Mesothelial cell of epicardium (in vitro differentiated cells): ENCODE measurements around the gene DAPK3. TPM values are rescaled to one million over a fixed set of nuclear protein-coding genes. Genes with fewer than 3 reads are reported as not detected.
"Not testable (repeated sequence)": the region's sequence is repeated elsewhere in the genome, so short reads cannot be mapped to it uniquely, and the experiment has no call there.

Source experiments
- DNase-seq, 2 experiments: peaks; one replicate each; pipeline ENCODE4 v3.0.0; 2021; ENCODE audit warnings: low spot score in 2 of 2; ENCODE audit not compliant: unreplicated experiment in 2 of 2
- H3K27ac Mint-ChIP-seq: 2 replicates; pipeline ENCODE4 v1.8.0; 2021; ENCODE audit warnings: mixed read lengths
- H3K27me3 Mint-ChIP-seq: 2 replicates; pipeline ENCODE4 v1.8.0; 2021; ENCODE audit warnings: low read depth, mixed read lengths
- H3K36me3 Mint-ChIP-seq: 2 replicates; pipeline ENCODE4 v1.8.0; 2021; ENCODE audit warnings: mixed read lengths
- H3K4me1 Mint-ChIP-seq: 2 replicates; pipeline ENCODE4 v1.8.0; 2021; ENCODE audit warnings: mixed read lengths
- H3K4me3 Mint-ChIP-seq: 2 replicates; pipeline ENCODE4 v1.8.0; 2021; ENCODE audit warnings: mild to moderate bottlenecking, moderate library complexity, mixed read lengths
- H3K9me3 Mint-ChIP-seq: 2 replicates; pipeline ENCODE4 v1.8.0; 2021; ENCODE audit warnings: mixed read lengths
- CTCF ChIP-seq: fragments of 200-600 bp; sonication (generic); IDR thresholded peaks from one replicate; pipeline ENCODE4 v1.5.0; 2021; ENCODE audit warnings: antibody characterized with exemption; ENCODE audit not compliant: unreplicated experiment
- total RNA-seq: library from RNA; stranded (reverse); gene quantifications from 3 replicates; pipeline ENCODE4 v1.2.1, GENCODE V29; 2021

DAPK3 gene
- total RNA-seq, 1 donor from 2014 or later = 135 TPM

GRCh38 chr19:3968556-3969434 lies 2.1 kb downstream of the DAPK3 start:
- TF ChIP-seq CTCF = no peak
- DNase-seq = peak; percentile 82 to 85
- H3K9me3 Mint-ChIP-seq = no peaks in the 10 kb centered on the region
- peaks cover 8% of the 10 kb centered on the region for H3K36me3 Mint-ChIP-seq
- peak overlapping the region; percentile 99 for H3K27ac Mint-ChIP-seq
- peaks cover 27% of the 10 kb centered on the region for H3K4me1 Mint-ChIP-seq
- no peaks in the 10 kb centered on the region for H3K27me3 Mint-ChIP-seq
- peak overlapping the region; percentile 93 for H3K4me3 Mint-ChIP-seq

GRCh38 chr19:3967983-3968382 lies 2.9 kb downstream of the DAPK3 start:
- H3K4me3 Mint-ChIP-seq = peak overlapping the region; percentile 93
- peak overlapping the region; percentile 99 for H3K27ac Mint-ChIP-seq
- not testable (repeated sequence) for DNase-seq, H3K9me3 Mint-ChIP-seq, H3K27me3 Mint-ChIP-seq
- H3K36me3 Mint-ChIP-seq = peaks cover 12% of the 10 kb centered on the region
- H3K4me1 Mint-ChIP-seq = peaks cover 27% of the 10 kb centered on the region

GRCh38 chr19:3966051-3967017 lies 4.6 kb downstream of the DAPK3 start:
- no peaks in the 10 kb centered on the region for H3K9me3 Mint-ChIP-seq
- peaks cover 17% of the 10 kb centered on the region for H3K36me3 Mint-ChIP-seq
- no peak for TF ChIP-seq CTCF
- H3K27ac Mint-ChIP-seq = peak overlapping the region; percentile 99
- H3K4me1 Mint-ChIP-seq = peaks cover 26% of the 10 kb centered on the region
- no peaks in the 10 kb centered on the region for H3K27me3 Mint-ChIP-seq
- DNase-seq = no peak
- H3K4me3 Mint-ChIP-seq = no peak overlapping the region

- no peaks in the 10 kb centered on the region for H3K9me3 Mint-ChIP-seq
- no peak for TF ChIP-seq CTCF
- H3K4me1 Mint-ChIP-seq = peaks cover 18% of the 10 kb centered on the region
- no peaks in the 10 kb centered on the region for H3K27me3 Mint-ChIP-seq
- H3K27ac Mint-ChIP-seq = peak overlapping the region; percentile 50
- H3K4me3 Mint-ChIP-seq = no peak overlapping the region
- no peak for DNase-seq
- peaks cover 20% of the 10 kb centered on the region for H3K36me3 Mint-ChIP-seq
Measured at GRCh38 chr19:3964256-3965194, 6.4 kb downstream of the DAPK3 start.

- Mint-ChIP-seq H3K9me3 (no peaks in the 10 kb centered on the region), H3K27me3 (no peaks in the 10 kb centered on the region), H3K36me3 (peaks cover 20% of the 10 kb centered on the region), H3K4me1 (peaks cover 10% of the 10 kb centered on the region), H3K4me3 (no peak overlapping the region), H3K27ac (no peak overlapping the region)
- no peak for TF ChIP-seq CTCF
- no peak for DNase-seq
Measured at GRCh38 chr19:3963458-3964255, 7.2 kb downstream of the DAPK3 start.
